ENCODE measurements around the gene NMUR1. TPM values are rescaled to one million over a fixed set of nuclear protein-coding genes. Genes with fewer than 3 reads are reported as not detected.

The NMUR1 gene
- total and polyA plus RNA-seq, 9 donors = 0.10 to 0.56 (median 0.31) TPM; not detected in 4

GRCh38 chr2:231494669-231495068 is 35.6 kb downstream of the NMUR1 start:
- Histone ChIP-seq H3K27ac (no peak overlapping the region), H3K4me3 (no peak overlapping the region), H3K9me3 (no peaks in the 10 kb centered on the region), H3K4me1 (ENCODE audit: insufficient read depth) (no peaks in the 10 kb centered on the region), H3K36me3 (no peaks in the 10 kb centered on the region), H3K27me3 (no peaks in the 10 kb centered on the region)
- TF ChIP-seq EP300 (IDR thresholded peaks at IDR 0.05) = no peak
- no peak for TF ChIP-seq CTCF (IDR thresholded peaks at IDR 0.05)
- TF ChIP-seq POLR2A (IDR thresholded peaks at IDR 0.05) = no peak
- intact Hi-C loops (cut with DNase I) = no loop called here
- 76 to 80% (median 80%) methylated on average over 3 of the region's 3 CpGs for WGBS, 3 donors
- no peak for DNase-seq

GRCh38 chr2:231490801-231491200 is 39.4 kb downstream of the NMUR1 start:
- 78 to 84% (median 83%) methylated on average over 7 of the region's 7 CpGs for WGBS, 3 donors
- no peaks in the 10 kb centered on the region for H3K4me1 ChIP-seq (ENCODE audit: insufficient read depth)
- no peaks in the 10 kb centered on the region for H3K27me3 ChIP-seq
- H3K4me3 ChIP-seq = no peak overlapping the region
- H3K27ac ChIP-seq = no peak overlapping the region
- TF ChIP-seq CTCF (IDR thresholded peaks at IDR 0.05) (no peak), POLR2A (IDR thresholded peaks at IDR 0.05) (no peak), EP300 (IDR thresholded peaks at IDR 0.05) (no peak)
- intact Hi-C loops (cut with DNase I) = no loop called here
- DNase-seq = no peak
- no peaks in the 10 kb centered on the region for H3K36me3 ChIP-seq
- no peaks in the 10 kb centered on the region for H3K9me3 ChIP-seq

- no peaks in the 10 kb centered on the region for H3K36me3 ChIP-seq
- no peak overlapping the region for H3K4me3 ChIP-seq
- H3K27me3 ChIP-seq = no peaks in the 10 kb centered on the region
- DNase-seq = no peak
- no peak for TF ChIP-seq CTCF (IDR thresholded peaks at IDR 0.05)
- TF ChIP-seq EP300 (IDR thresholded peaks at IDR 0.05) = no peak
- TF ChIP-seq POLR2A (IDR thresholded peaks at IDR 0.05) = no peak
- H3K4me1 ChIP-seq (ENCODE audit: insufficient read depth) = no peaks in the 10 kb centered on the region
- intact Hi-C loops (cut with DNase I) = loop anchor here in 2 of 4 donors (10.0 kb wide), 1 partner anchor 65 kb away; no protein-coding TSS in a partner anchor
- WGBS, 3 donors = 76 to 82% (median 80%) methylated on average over 14 of the region's 14 CpGs
- H3K9me3 ChIP-seq = no peaks in the 10 kb centered on the region
- no peak overlapping the region for H3K27ac ChIP-seq
These were observed 40.3 kb downstream of the NMUR1 start for GRCh38 chr2:231489990-231490389.

- H3K27me3 ChIP-seq = no peaks in the 10 kb centered on the region
- TF ChIP-seq POLR2A (IDR thresholded peaks at IDR 0.05) (no peak), CTCF (IDR thresholded peaks at IDR 0.05) (no peak), EP300 (IDR thresholded peaks at IDR 0.05) (no peak)
- H3K27ac ChIP-seq = no peak overlapping the region
- no peak for DNase-seq
- H3K36me3 ChIP-seq = no peaks in the 10 kb centered on the region
- intact Hi-C loops (cut with DNase I) = loop anchor here in 2 of 4 donors (10.0 kb wide), 1 partner anchor 66 kb away; no protein-coding TSS in a partner anchor
- WGBS, 3 donors = 70 to 81% (median 76%) methylated on average over 5 of the region's 5 CpGs
- H3K4me3 ChIP-seq = no peak overlapping the region
- no peaks in the 10 kb centered on the region for H3K9me3 ChIP-seq
- H3K4me1 ChIP-seq (ENCODE audit: insufficient read depth) = peaks cover under 1% of the 10 kb centered on the region
These were observed 41.9 kb downstream of the NMUR1 start for GRCh38 chr2:231488331-231488730.
